GM12878 (cell line): ENCODE results near the gene MAN1A1. TPM values are rescaled to one million over a fixed set of nuclear protein-coding genes. Genes with fewer than 3 reads are reported as not detected.

Experiments
- ATF7 ChIP-seq: fragments of 450-650 bp; IDR thresholded peaks from 2 replicates; pipeline ENCODE4 v1.6.1; 2016; ENCODE audit warnings: low read depth, mild to moderate bottlenecking
- BRCA1 ChIP-seq: IDR thresholded peaks from 2 replicates; pipeline ENCODE4 v1.6.1; 2011; ENCODE audit warnings: low read depth, low read length, improper control_type of control experiment
- CREM ChIP-seq: IDR thresholded peaks from 2 replicates; pipeline ENCODE4 v1.6.1; 2014; ENCODE audit warnings: antibody characterized with exemption, low read depth
- E2F4 ChIP-seq: IDR thresholded peaks from 2 replicates; pipeline ENCODE4 v1.6.1; 2012; ENCODE audit warnings: low read depth, low read length, improper control_type of control experiment
- E2F8 ChIP-seq: fragments of 450-650 bp; IDR thresholded peaks from 2 replicates; pipeline ENCODE4 v1.6.1; 2018; ENCODE audit warnings: mild to moderate bottlenecking, low read depth, moderate library complexity; ENCODE audit not compliant: partially characterized antibody
- HCFC1 ChIP-seq: fragments of 150-350 bp; IDR thresholded peaks from 2 replicates; pipeline ENCODE4 v1.6.1; 2014; ENCODE audit warnings: low read length
- MLLT1 ChIP-seq: fragments of 450-650 bp; IDR thresholded peaks from 2 replicates; pipeline ENCODE4 v1.6.1; 2016; ENCODE audit warnings: mild to moderate bottlenecking
- PKNOX1 ChIP-seq: fragments of 450-650 bp; IDR thresholded peaks from 2 replicates; pipeline ENCODE4 v1.6.1; 2016; ENCODE audit warnings: mild to moderate bottlenecking
- POLR2AphosphoS5 ChIP-seq: IDR thresholded peaks from 2 replicates; pipeline ENCODE4 v1.6.1; 2011; ENCODE audit warnings: mild to moderate bottlenecking, low read length, inconsistent platforms
- SP1 ChIP-seq: IDR thresholded peaks from one replicate; pipeline ENCODE4 v1.6.1; 2011; ENCODE audit warnings: low read depth, low read length
- ZNF687 ChIP-seq: fragments of 450-650 bp; IDR thresholded peaks from 2 replicates; pipeline ENCODE4 v1.6.1; 2017; ENCODE audit warnings: mild to moderate bottlenecking, moderate library complexity
- ZZZ3 ChIP-seq: IDR thresholded peaks from 2 replicates; pipeline ENCODE4 v1.6.1; 2011; ENCODE audit warnings: low read depth; ENCODE audit not compliant: control insufficient read depth, insufficient read length
- polyA plus RNA-seq, 11 experiments: library from polyadenylated mRNA; depleted of rRNA in 4 of 11; unstranded in 6 of 11; stranded (reverse) in 5 of 11; fragments of >200 nt; fragmentation: Nextera tagmentation in 4 of 11; fragmentation: Illumina TruSeq in 1 of 11; extraction: Ambion mirVana in 4 of 11; extraction: Trizol in 1 of 11; gene quantifications; 1 replicate in 1 of 11; 2 replicates in 10 of 11; pipeline versions ENCODE4 v1.2.1 to v1.2.3, GENCODE V29; 2011 to 2016; ENCODE audit warnings: inconsistent platforms in 2 of 11, missing spikeins in 2 of 11, low read depth in 1 of 11
- total RNA-seq, 4 experiments: library from RNA; depleted of rRNA in 3 of 4; stranded (reverse); fragments of >200 nt in 3 of 4; fragmentation: Illumina TruSeq in 1 of 4; extraction: Trizol in 1 of 4; gene quantifications; 2 replicates each; pipeline versions ENCODE4 v1.2.1 to v1.2.3, GENCODE V29; 2013 to 2021

The MAN1A1 gene
- total and polyA plus RNA-seq, 10 of the 15 experiments (the other 5 are each of a cell fraction or from before 2014, with no cell fraction given), result 5.4 to 28.1 (median 19.5) TPM

GRCh38 chr6:119312441-119312840 is 37.1 kb downstream of the MAN1A1 start (continued):
- TF ChIP-seq MLLT1 (no peak), ZZZ3 (no peak), BRCA1 (no peak), ZNF687 (no peak), ATF7 (no peak), CREM (no peak), E2F8 (no peak), E2F4 (no peak), POLR2AphosphoS5 (no peak), HCFC1 (no peak), SP1 (no peak), PKNOX1 (no peak)
